K562 (cell line): ENCODE results near the gene BCL3. TPM values are rescaled to one million over a fixed set of nuclear protein-coding genes. Genes with fewer than 3 reads are reported as not detected.

Experiments
- polyA plus RNA-seq, 8 experiments: library from polyadenylated mRNA; depleted of rRNA in 4 of 8; stranded (reverse) in 5 of 8; unstranded in 3 of 8; fragments of >200 nt; fragmentation: Nextera tagmentation in 2 of 8; fragmentation: Illumina TruSeq in 1 of 8; extraction: Ambion mirVana in 2 of 8; extraction: Trizol in 1 of 8; gene quantifications; 2 replicates each; pipeline versions ENCODE4 v1.2.1 to v1.2.3, GENCODE V29; 2011 to 2014; ENCODE audit warnings: inconsistent platforms in 1 of 8, missing spikeins in 1 of 8
- total RNA-seq, 7 experiments: library from RNA; depleted of rRNA in 6 of 7; stranded (reverse); fragments of >200 nt in 6 of 7; fragmentation: Illumina TruSeq in 2 of 7; extraction: Trizol in 2 of 7; gene quantifications; 2 replicates each; pipeline versions ENCODE4 v1.2.1 to v1.2.3, GENCODE V29; 2011 to 2021; ENCODE audit warnings: low replicate concordance in 1 of 7
- TF ChIP-seq, protein P1 (sequence below), 2 experiments: fragments of 450-650 bp; formaldehyde crosslinking in 1 of 2; IDR thresholded peaks; 2 replicates each; pipeline versions ENCODE4 v1.4.0 to v1.6.1; 2014 to 2020; ENCODE audit warnings: mild to moderate bottlenecking in 2 of 2, borderline replicate concordance in 1 of 2, low read depth in 1 of 2

The BCL3 gene
- total and polyA plus RNA-seq, 9 of the 15 experiments (the other 6 are each of a cell fraction or from before 2014, with no cell fraction given) = 0.03 to 2.4 (median 0.50) TPM; not detected in 1

DNA sequence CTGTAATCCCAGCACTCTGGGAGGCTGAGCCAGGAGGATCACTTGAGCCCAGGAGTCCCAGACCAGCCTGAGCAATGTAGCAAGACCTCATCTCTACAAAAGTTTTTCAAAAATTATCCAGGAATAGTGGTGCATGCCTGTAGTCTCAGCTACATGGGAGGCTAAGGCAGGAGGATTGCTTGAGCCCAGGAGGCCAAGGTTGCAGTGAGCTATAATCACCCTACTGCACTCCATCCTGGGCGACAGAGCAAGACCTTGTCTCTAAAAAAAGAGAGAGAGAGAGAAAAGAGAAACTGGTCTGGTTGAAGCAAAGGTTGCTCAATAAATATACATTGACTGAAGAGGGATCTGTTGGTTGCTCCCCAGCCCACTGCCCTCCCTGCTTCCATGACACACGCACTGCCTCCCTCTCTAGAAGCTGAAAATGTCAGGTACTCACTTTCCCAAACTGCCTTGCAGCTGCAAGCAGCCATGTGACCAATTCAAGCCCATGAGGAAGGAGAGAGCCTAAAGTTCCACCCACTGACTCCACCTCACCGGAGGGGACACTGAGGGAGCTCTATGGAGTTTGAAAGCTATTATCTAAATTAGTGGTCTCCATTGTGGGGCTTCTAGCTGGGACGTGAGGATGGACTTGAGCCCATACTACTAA, 35.5 kb upstream of the BCL3 start (continued):
- TF ChIP-seq, protein P1, sequence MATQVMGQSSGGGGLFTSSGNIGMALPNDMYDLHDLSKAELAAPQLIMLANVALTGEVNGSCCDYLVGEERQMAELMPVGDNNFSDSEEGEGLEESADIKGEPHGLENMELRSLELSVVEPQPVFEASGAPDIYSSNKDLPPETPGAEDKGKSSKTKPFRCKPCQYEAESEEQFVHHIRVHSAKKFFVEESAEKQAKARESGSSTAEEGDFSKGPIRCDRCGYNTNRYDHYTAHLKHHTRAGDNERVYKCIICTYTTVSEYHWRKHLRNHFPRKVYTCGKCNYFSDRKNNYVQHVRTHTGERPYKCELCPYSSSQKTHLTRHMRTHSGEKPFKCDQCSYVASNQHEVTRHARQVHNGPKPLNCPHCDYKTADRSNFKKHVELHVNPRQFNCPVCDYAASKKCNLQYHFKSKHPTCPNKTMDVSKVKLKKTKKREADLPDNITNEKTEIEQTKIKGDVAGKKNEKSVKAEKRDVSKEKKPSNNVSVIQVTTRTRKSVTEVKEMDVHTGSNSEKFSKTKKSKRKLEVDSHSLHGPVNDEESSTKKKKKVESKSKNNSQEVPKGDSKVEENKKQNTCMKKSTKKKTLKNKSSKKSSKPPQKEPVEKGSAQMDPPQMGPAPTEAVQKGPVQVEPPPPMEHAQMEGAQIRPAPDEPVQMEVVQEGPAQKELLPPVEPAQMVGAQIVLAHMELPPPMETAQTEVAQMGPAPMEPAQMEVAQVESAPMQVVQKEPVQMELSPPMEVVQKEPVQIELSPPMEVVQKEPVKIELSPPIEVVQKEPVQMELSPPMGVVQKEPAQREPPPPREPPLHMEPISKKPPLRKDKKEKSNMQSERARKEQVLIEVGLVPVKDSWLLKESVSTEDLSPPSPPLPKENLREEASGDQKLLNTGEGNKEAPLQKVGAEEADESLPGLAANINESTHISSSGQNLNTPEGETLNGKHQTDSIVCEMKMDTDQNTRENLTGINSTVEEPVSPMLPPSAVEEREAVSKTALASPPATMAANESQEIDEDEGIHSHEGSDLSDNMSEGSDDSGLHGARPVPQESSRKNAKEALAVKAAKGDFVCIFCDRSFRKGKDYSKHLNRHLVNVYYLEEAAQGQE (IDR thresholded peaks at IDR 0.05; ENCODE audit: borderline replicate concordance) = peak; percentile 38; the same call in 1 of the 2 replicates
- TF ChIP-seq, protein P1 (CRISPR knock-in tag; IDR thresholded peaks at IDR 0.05; ENCODE audit: low read depth) = no peak
